Activated naive CD8-positive, alpha-beta T cell (primary cell): ENCODE measurements around the gene UBAP1L.
"Not testable (repeated sequence)": the region's sequence is repeated elsewhere in the genome, so short reads cannot be mapped to it uniquely, and the experiment has no call there.

ENCODE experiments used
- H3K27ac Mint-ChIP-seq: one replicate; pipeline ENCODE4 v1.8.0; 2021; ENCODE audit warnings: mixed read lengths
- H3K27me3 Mint-ChIP-seq: one replicate; pipeline ENCODE4 v1.8.0; 2021; ENCODE audit warnings: mixed read lengths
- H3K36me3 Mint-ChIP-seq: one replicate; pipeline ENCODE4 v1.8.0; 2021; ENCODE audit warnings: mixed read lengths
- H3K4me1 Mint-ChIP-seq: one replicate; pipeline ENCODE4 v1.8.0; 2021; ENCODE audit warnings: low read depth, mixed read lengths
- H3K4me3 Mint-ChIP-seq: one replicate; pipeline ENCODE4 v1.8.0; 2021; ENCODE audit warnings: mild to moderate bottlenecking, mixed read lengths
- H3K9me3 Mint-ChIP-seq: one replicate; pipeline ENCODE4 v1.8.0; 2021; ENCODE audit warnings: low read depth, mixed read lengths

The UBAP1L gene

GRCh38 chr15:65110676-65111292 lies 4.2 kb downstream of the UBAP1L start:
- Mint-ChIP-seq H3K27ac (no peak overlapping the region), H3K36me3 (peaks cover 6% of the 10 kb centered on the region), H3K9me3 (no peaks in the 10 kb centered on the region), H3K27me3 (no peaks in the 10 kb centered on the region), H3K4me1 (no peaks in the 10 kb centered on the region), H3K4me3 (no peak overlapping the region)

- no peaks in the 10 kb centered on the region for H3K9me3 Mint-ChIP-seq
- no peaks in the 10 kb centered on the region for H3K4me1 Mint-ChIP-seq
- no peaks in the 10 kb centered on the region for H3K27me3 Mint-ChIP-seq
- H3K4me3 Mint-ChIP-seq, result no peak overlapping the region
- peaks cover 6% of the 10 kb centered on the region for H3K36me3 Mint-ChIP-seq
- H3K27ac Mint-ChIP-seq, result no peak overlapping the region
Observed at GRCh38 chr15:65106011-65106590, 8.9 kb downstream of the UBAP1L start.

GRCh38 chr15:65105038-65105437 lies 10.0 kb downstream of the UBAP1L start:
- no peaks in the 10 kb centered on the region for H3K4me1 Mint-ChIP-seq
- no peaks in the 10 kb centered on the region for H3K27me3 Mint-ChIP-seq
- H3K9me3 Mint-ChIP-seq, result no peaks in the 10 kb centered on the region
- H3K36me3 Mint-ChIP-seq, result peaks cover 4% of the 10 kb centered on the region
- no peak overlapping the region for H3K27ac Mint-ChIP-seq
- no peak overlapping the region for H3K4me3 Mint-ChIP-seq

GRCh38 chr15:65102912-65103311 lies 12.1 kb downstream of the UBAP1L start:
- Mint-ChIP-seq H3K9me3 (no peaks in the 10 kb centered on the region), H3K27me3 (no peaks in the 10 kb centered on the region), H3K27ac (no peak overlapping the region), H3K4me3 (no peak overlapping the region), H3K4me1 (no peaks in the 10 kb centered on the region), H3K36me3 (peaks cover 7% of the 10 kb centered on the region)

GRCh38 chr15:65101891-65102708 lies 12.9 kb downstream of the UBAP1L start:
- H3K27me3 Mint-ChIP-seq, result no peaks in the 10 kb centered on the region
- no peak overlapping the region for H3K4me3 Mint-ChIP-seq
- no peaks in the 10 kb centered on the region for H3K4me1 Mint-ChIP-seq
- no peaks in the 10 kb centered on the region for H3K9me3 Mint-ChIP-seq
- H3K27ac Mint-ChIP-seq, result no peak overlapping the region
- peaks cover 7% of the 10 kb centered on the region for H3K36me3 Mint-ChIP-seq

GRCh38 chr15:65101411-65101890 lies 13.5 kb downstream of the UBAP1L start:
- H3K4me1 Mint-ChIP-seq, result no peaks in the 10 kb centered on the region

GRCh38 chr15:65100442-65100841 lies 14.6 kb downstream of the UBAP1L start:
- H3K36me3 Mint-ChIP-seq, result peaks cover 5% of the 10 kb centered on the region
- no peak overlapping the region for H3K4me3 Mint-ChIP-seq
- H3K9me3 Mint-ChIP-seq, result no peaks in the 10 kb centered on the region
- H3K27me3 Mint-ChIP-seq, result no peaks in the 10 kb centered on the region
- H3K4me1 Mint-ChIP-seq, result no peaks in the 10 kb centered on the region
- H3K27ac Mint-ChIP-seq, result no peak overlapping the region

More at GRCh38 chr15:65101411-65101890, 13.5 kb downstream of the UBAP1L start:
- H3K36me3 Mint-ChIP-seq, result peaks cover 7% of the 10 kb centered on the region
- H3K4me3 Mint-ChIP-seq, result no peak overlapping the region
- H3K9me3 Mint-ChIP-seq, result no peaks in the 10 kb centered on the region
- H3K27me3 Mint-ChIP-seq, result no peaks in the 10 kb centered on the region
- H3K27ac Mint-ChIP-seq, result no peak overlapping the region

GRCh38 chr15:65099801-65100200 lies 15.2 kb downstream of the UBAP1L start:
- H3K36me3 Mint-ChIP-seq, H3K4me1 Mint-ChIP-seq, H3K27me3 Mint-ChIP-seq, H3K27ac Mint-ChIP-seq, H3K9me3 Mint-ChIP-seq, H3K4me3 Mint-ChIP-seq: not testable (repeated sequence)

GRCh38 chr15:65099336-65099735 lies 15.7 kb downstream of the UBAP1L start:
- H3K27me3 Mint-ChIP-seq, result no peaks in the 10 kb centered on the region
- H3K36me3 Mint-ChIP-seq, result peaks cover 5% of the 10 kb centered on the region
- H3K4me1 Mint-ChIP-seq, result no peaks in the 10 kb centered on the region

GRCh38 chr15:65097651-65098263 lies 17.2 kb downstream of the UBAP1L start:
- Mint-ChIP-seq H3K27ac (no peak overlapping the region), H3K4me1 (no peaks in the 10 kb centered on the region), H3K9me3 (no peaks in the 10 kb centered on the region), H3K4me3 (no peak overlapping the region), H3K36me3 (peaks cover 5% of the 10 kb centered on the region), H3K27me3 (no peaks in the 10 kb centered on the region)

More at GRCh38 chr15:65099336-65099735, 15.7 kb downstream of the UBAP1L start:
- Mint-ChIP-seq H3K9me3 (no peaks in the 10 kb centered on the region), H3K27ac (no peak overlapping the region), H3K4me3 (no peak overlapping the region)

GRCh38 chr15:65096481-65097385 lies 18.3 kb downstream of the UBAP1L start:
- Mint-ChIP-seq H3K36me3 (peaks cover 4% of the 10 kb centered on the region), H3K27ac (no peak overlapping the region), H3K4me1 (no peaks in the 10 kb centered on the region), H3K27me3 (no peaks in the 10 kb centered on the region), H3K4me3 (no peak overlapping the region), H3K9me3 (no peaks in the 10 kb centered on the region)

GRCh38 chr15:65095747-65096104 lies 19.3 kb downstream of the UBAP1L start:
- H3K27me3 Mint-ChIP-seq, result no peaks in the 10 kb centered on the region
- H3K4me1 Mint-ChIP-seq, result no peaks in the 10 kb centered on the region
- H3K36me3 Mint-ChIP-seq, result peaks cover 3% of the 10 kb centered on the region
- H3K9me3 Mint-ChIP-seq, result no peaks in the 10 kb centered on the region
- no peak overlapping the region for H3K27ac Mint-ChIP-seq
- H3K4me3 Mint-ChIP-seq, result no peak overlapping the region

GRCh38 chr15:65095011-65095746 lies 19.8 kb downstream of the UBAP1L start:
- H3K9me3 Mint-ChIP-seq, result no peaks in the 10 kb centered on the region
- H3K27ac Mint-ChIP-seq, result no peak overlapping the region
- no peak overlapping the region for H3K4me3 Mint-ChIP-seq
- no peaks in the 10 kb centered on the region for H3K27me3 Mint-ChIP-seq
- H3K36me3 Mint-ChIP-seq, result peaks cover 3% of the 10 kb centered on the region
- no peaks in the 10 kb centered on the region for H3K4me1 Mint-ChIP-seq
